HG03442 (cell line): ENCODE data around the gene C1orf167.

Experiments used
- ATAC-seq: cut with Tn5 transposase; IDR thresholded peaks from one replicate; pipeline ENCODE4 v1.9.1; 2021; ENCODE audit warnings: mild to moderate bottlenecking, moderate library complexity; ENCODE audit not compliant: unreplicated experiment

The C1orf167 gene

GRCh38 chr1:11736746-11737639, 25.0 kb upstream of the C1orf167 start:
- ATAC-seq = peak; percentile 25

GRCh38 chr1:11738096-11738495, 23.9 kb upstream of the C1orf167 start:
- ATAC-seq = no peak

GRCh38 chr1:11738783-11739182, 23.2 kb upstream of the C1orf167 start:
- ATAC-seq = no peak

GRCh38 chr1:11740258-11741192, 21.5 kb upstream of the C1orf167 start:
- no peak for ATAC-seq

- no peak for ATAC-seq
Measured at GRCh38 chr1:11741482-11741881, 20.5 kb upstream of the C1orf167 start.

- no peak for ATAC-seq
Measured at GRCh38 chr1:11741919-11742558, 20.0 kb upstream of the C1orf167 start.

- ATAC-seq = no peak
Measured at GRCh38 chr1:11744287-11744686, 17.7 kb upstream of the C1orf167 start.

- ATAC-seq = no peak
Measured at GRCh38 chr1:11746092-11746491, 15.9 kb upstream of the C1orf167 start.

GRCh38 chr1:11746795-11747487, 15.1 kb upstream of the C1orf167 start:
- no peak for ATAC-seq

GRCh38 chr1:11748294-11749202, 13.4 kb upstream of the C1orf167 start:
- ATAC-seq = no peak

- peak; percentile 42 for ATAC-seq
Measured at GRCh38 chr1:11749203-11749689, 12.7 kb upstream of the C1orf167 start.

- no peak for ATAC-seq
Measured at GRCh38 chr1:11749996-11750395, 12.0 kb upstream of the C1orf167 start.

GRCh38 chr1:11751087-11751486, 10.9 kb upstream of the C1orf167 start:
- ATAC-seq = no peak

GRCh38 chr1:11752359-11753088, 9.5 kb upstream of the C1orf167 start:
- no peak for ATAC-seq

- no peak for ATAC-seq
Measured at GRCh38 chr1:11753555-11754208, 8.3 kb upstream of the C1orf167 start.

- ATAC-seq = no peak
Measured at GRCh38 chr1:11757047-11757446, 4.9 kb upstream of the C1orf167 start.

GRCh38 chr1:11759791-11760190, 2.2 kb upstream of the C1orf167 start:
- ATAC-seq = no peak

GRCh38 chr1:11761285-11761684, 708 bp upstream of the C1orf167 start:
- no peak for ATAC-seq
